Heart left ventricle (tissue), 16 donors: Measurements from ENCODE around the gene CIAO3. TPM values are rescaled to one million over a fixed set of nuclear protein-coding genes. Genes with fewer than 3 reads are reported as not detected.
A peak's percentile ranks its signal among the peaks of the same experiment; 100 is the strongest.

Source experiments
- ATAC-seq, 4 donors: fragments of 200-7000 bp; cut with Tn5 transposase; one replicate each; pipeline ENCODE4 v1.9.1; 2020 to 2022; ENCODE audit warnings: moderate library complexity in 4 of 4, mild to moderate bottlenecking in 3 of 4, moderate number of reproducible peaks in 1 of 4
- DNase-seq, 5 donors: peaks; one replicate each; pipeline ENCODE4 v3.0.0-alpha.2; 2020
- H3K27ac ChIP-seq, 12 donors: fragments of 200-600 bp; sonication (generic) in 4 of 12; one replicate each; pipeline versions ENCODE4 v1.5.0 to v1.8.0; 2016 to 2022; ENCODE audit warnings: mild to moderate bottlenecking in 2 of 12
- H3K27me3 ChIP-seq, 9 donors: fragments of 200-600 bp; sonication (generic) in 2 of 9; one replicate each; pipeline versions ENCODE4 v1.5.1 to v1.8.0; 2016 to 2022; ENCODE audit warnings: mild to moderate bottlenecking in 3 of 9
- H3K36me3 ChIP-seq, 9 donors: fragments of 200-600 bp; sonication (generic) in 2 of 9; one replicate each; pipeline versions ENCODE4 v1.5.0 to v1.8.0; 2018 to 2022; ENCODE audit warnings: mild to moderate bottlenecking in 2 of 9
- H3K4me1 ChIP-seq, 12 donors: fragments of 200-600 bp; sonication (generic) in 4 of 12; one replicate each; pipeline versions ENCODE4 v1.5.0 to v1.8.0; 2016 to 2022; ENCODE audit warnings: mild to moderate bottlenecking in 3 of 12
- H3K4me3 ChIP-seq, 12 donors: fragments of 200-600 bp; sonication (generic) in 4 of 12; one replicate each; pipeline versions ENCODE4 v1.5.0 to v1.8.0; 2017 to 2022; ENCODE audit warnings: mild to moderate bottlenecking in 9 of 12, moderate library complexity in 4 of 12
- H3K9me3 ChIP-seq, 12 donors: fragments of 200-600 bp; sonication (generic) in 4 of 12; one replicate each; pipeline versions ENCODE4 v1.5.0 to v1.8.0; 2016 to 2022; ENCODE audit warnings: mild to moderate bottlenecking in 1 of 12
- CTCF ChIP-seq, 12 donors: fragments of 200-600 bp; sonication (generic) in 4 of 12; IDR thresholded peaks; one replicate each; pipeline versions ENCODE4 v1.5.0 to v1.8.0; 2018 to 2022; ENCODE audit warnings: antibody characterized with exemption in 12 of 12, mild to moderate bottlenecking in 5 of 12
- POLR2A ChIP-seq, 2 donors: fragments of 450-650 bp; IDR thresholded peaks; one replicate each; pipeline ENCODE4 v1.6.1; 2017; ENCODE audit warnings: antibody characterized with exemption in 2 of 2, mild to moderate bottlenecking in 2 of 2, moderate library complexity in 2 of 2
- WGBS, 4 donors: extraction: QIAGEN DNeasy Blood & Tissue Kit in 2 of 4; methylation state at CpG; one replicate each; pipeline versions ENCODE4 v1.1.5 to v1.1.7; 2013 to 2018; 5-methylcytosine and 5-hydroxymethylcytosine counted together
- intact Hi-C, 10 donors: fragments of 100-400 bp; cut with DNase I; formaldehyde crosslinking; loops; one replicate each; pipeline versions ENCODE4 v1.11.1 to v1.14.2; 2022
- polyA plus RNA-seq, 2 donors: library from polyadenylated mRNA; stranded (reverse); fragments of 200-250 nt; gene quantifications; one replicate each; pipeline ENCODE4 v1.2.3, GENCODE V29; 2013
- total RNA-seq, 9 donors: library from RNA; depleted of rRNA in 2 of 9; stranded (reverse); fragments of >200 nt in 2 of 9; fragmentation: NEBNext Ultra II Directional in 3 of 9; extraction: Animal tissue kit (Norgen Biotek cat#: 25700) in 3 of 9; gene quantifications; one replicate each; pipeline versions ENCODE4 v1.1.0 to v1.2.4, GENCODE V29; 2016 to 2023
- donor health status: ischemic (EF 13 %, LVEDD 7.1; RV severe dilation, severe dysfunction).
- donor health status: healthy with polysubstance abuse.
- donor health status: DM: no; HTN: yes; CAD: no.
- donor health status: DM: no; HTN: no; CAD: no.
- donor health status: ischemic (EF 25% LVEDD 6.9; RV normal size, moderate dysfunction).
- donor health status: ischemic (EF 25% LVEDD 5.7; RV mildly dilated, moderate dysfunction).
- donor health status: healthy.
- donor health status: DM: yes; HTN: yes; CAD: no.
- donor health status: ischemic (EF 35%, LVEDD 5.7; RV mildly dilated, moderate dysfunction).
- donor health status: nonischemic (EF 11% LVEDD 7.7; RV severe dilation, severe dysfunction).
- donor health status: DM: yes; HTN: yes; CAD: no.
- donor health status: PGD.
- donor health status: ischemic (EF 29% LVEDD 5.4; RV normal size, mild dysfunction).
- donor health status: nonischemic (EF 23%, LVEDD 6.1; RV moderate dilation, normal function).

CIAO3 gene
- total and polyA plus RNA-seq, 11 donors: 21.4 to 41.5 (median 28.2) TPM

GRCh38 chr16:764848-765487 lies 24.2 kb upstream of the CIAO3 start:
- Histone ChIP-seq H3K27me3 (peaks cover 0 to 27% (median 0%) of the 10 kb centered on the region in 9 donors), H3K27ac (no peak overlapping the region), H3K4me1 (no peaks in the 10 kb centered on the region), H3K4me3 (no peak overlapping the region), H3K9me3 (no peaks in the 10 kb centered on the region), H3K36me3 (no peaks in the 10 kb centered on the region)
- DNase-seq (peak in 1 of 5 donors; percentile 4), ATAC-seq (no peak)
- 85 to 87% (median 86%) methylated on average over 16 to 38 of the region's 38 CpGs for WGBS, 4 donors
- intact Hi-C loops: no loop called here
- TF ChIP-seq CTCF (IDR thresholded peaks at IDR 0.05): no peak
- TF ChIP-seq POLR2A (IDR thresholded peaks at IDR 0.05): no peak

GRCh38 chr16:764184-764750 lies 23.5 kb upstream of the CIAO3 start:
- Histone ChIP-seq H3K27ac (no peak overlapping the region), H3K4me3 (no peak overlapping the region), H3K4me1 (no peaks in the 10 kb centered on the region), H3K36me3 (no peaks in the 10 kb centered on the region), H3K9me3 (no peaks in the 10 kb centered on the region), H3K27me3 (peaks cover 0 to 20% (median 0%) of the 10 kb centered on the region in 9 donors)
- no peak for ATAC-seq
- 63 to 69% (median 67%) methylated on average over 19 to 20 of the region's 20 CpGs for WGBS, 4 donors
- TF ChIP-seq POLR2A (IDR thresholded peaks at IDR 0.05): no peak
- no peak for TF ChIP-seq CTCF (IDR thresholded peaks at IDR 0.05)
- intact Hi-C loops: no loop called here
- DNase-seq: no peak

- Histone ChIP-seq H3K4me3 (no peak overlapping the region), H3K4me1 (no peaks in the 10 kb centered on the region), H3K36me3 (no peaks in the 10 kb centered on the region), H3K27me3 (peaks cover 0 to 17% (median 0%) of the 10 kb centered on the region in 9 donors), H3K9me3 (no peaks in the 10 kb centered on the region), H3K27ac (no peak overlapping the region)
- no peak for ATAC-seq
- TF ChIP-seq CTCF (IDR thresholded peaks at IDR 0.05): no peak
- TF ChIP-seq POLR2A (IDR thresholded peaks at IDR 0.05): no peak
- intact Hi-C loops: no loop called here
- peak in 1 of 5 donors; percentile 4 for DNase-seq
- WGBS, 4 donors: 66 to 74% (median 73%) methylated on average over 8 to 21 of the region's 21 CpGs
These were observed 22.8 kb upstream of the CIAO3 start for GRCh38 chr16:763369-764183.
